SK-N-SH (cell line): Measurements from ENCODE around the gene NBDY. TPM values are rescaled to one million over a fixed set of nuclear protein-coding genes. Genes with fewer than 3 reads are reported as not detected.
A peak's percentile ranks its signal among the peaks of the same experiment; 100 is the strongest.
"Not testable (repeated sequence)": the region's sequence is repeated elsewhere in the genome, so short reads cannot be mapped to it uniquely, and the experiment has no call there.

Experiments used
- CTCF ChIA-PET: fragments of 300-600, 350-600 bp; formaldehyde crosslinking; extraction: SDS; loops from one replicate; lab custom pipeline; 2021; lab: Yijun Ruan, JAX
- POLR2A ChIA-PET: fragments of 350-600 bp; sonication (Branson Sonifier 250); formaldehyde crosslinking; extraction: SDS; loops from one replicate; lab custom pipeline; 2020; ENCODE audit warnings: antibody characterized with exemption, inconsistent platforms; lab: Yijun Ruan, JAX
- DNase-seq: peaks from one replicate; pipeline ENCODE4 v3.0.0; 2012
- H2AFZ ChIP-seq: fragments of 200-600 bp; sonication (generic); 2 replicates; pipeline ENCODE4 v1.8.1; 2016; ENCODE audit warnings: antibody characterized with exemption, mild to moderate bottlenecking, low read depth
- H3F3A ChIP-seq: fragments of 200-600 bp; sonication (generic); replicated peaks from 2 replicates; pipeline ENCODE3; 2016; ENCODE audit warnings: antibody characterized with exemption, mild to moderate bottlenecking; ENCODE audit not compliant: insufficient read depth
- H3K27ac ChIP-seq, 2 experiments: fragments of 200-500 bp in 1 of 2; fragments of 200-600 bp in 1 of 2; sonication (Bioruptor generic) in 1 of 2; sonication (generic), shearing (Covaris generic) in 1 of 2; 2 replicates each; pipeline versions ENCODE4 v1.5.1 to v1.6.1; 2014 to 2016; ENCODE audit warnings: low read depth in 2 of 2, inconsistent platforms in 1 of 2, low read length in 1 of 2, mild to moderate bottlenecking in 1 of 2, mixed read lengths in 1 of 2
- H3K27me3 ChIP-seq: fragments of 200-600 bp; sonication (generic), shearing (Covaris generic); 2 replicates; pipeline ENCODE4 v1.6.1; 2016; ENCODE audit warnings: mixed run types; ENCODE audit not compliant: insufficient read depth
- H3K36me3 ChIP-seq, 2 experiments: fragments of 200-500 bp in 1 of 2; fragments of 200-600 bp in 1 of 2; sonication (Bioruptor generic) in 1 of 2; sonication (generic) in 1 of 2; replicated peaks in 1 of 2; 2 replicates each; pipeline versions ENCODE3 to v1.5.1; 2014 to 2016; ENCODE audit warnings: low read length in 1 of 2, mild to moderate bottlenecking in 1 of 2; ENCODE audit not compliant: insufficient read depth in 2 of 2, control insufficient read depth in 1 of 2
- H3K4me1 ChIP-seq, 2 experiments: fragments of 200-500 bp in 1 of 2; fragments of 200-600 bp in 1 of 2; sonication (Bioruptor generic) in 1 of 2; sonication (generic), shearing (Covaris generic) in 1 of 2; 2 replicates each; pipeline versions ENCODE4 v1.5.1 to v1.6.1; 2014 to 2016; ENCODE audit warnings: low read depth in 1 of 2, low read length in 1 of 2, mixed run types in 1 of 2; ENCODE audit not compliant: insufficient read depth in 2 of 2, control insufficient read depth in 1 of 2
- H3K4me2 ChIP-seq: fragments of 200-600 bp; sonication (generic), shearing (Covaris generic); 2 replicates; pipeline ENCODE4 v1.6.1; 2017; ENCODE audit warnings: mixed run types
- H3K4me3 ChIP-seq, 2 experiments: fragments of 200-500 bp in 1 of 2; fragments of 200-600 bp in 1 of 2; sonication (Bioruptor generic) in 1 of 2; sonication (generic), shearing (Covaris generic) in 1 of 2; 2 replicates each; pipeline versions ENCODE4 v1.5.1 to v1.8.1; 2014 to 2016; ENCODE audit warnings: low read depth in 2 of 2, inconsistent platforms in 1 of 2, low read length in 1 of 2, mild to moderate bottlenecking in 1 of 2, mixed read lengths in 1 of 2, moderate library complexity in 1 of 2
- H3K79me2 ChIP-seq: fragments of 200-600 bp; sonication (generic); 2 replicates; pipeline ENCODE4 v1.8.1; 2017; ENCODE audit warnings: mild to moderate bottlenecking; ENCODE audit not compliant: insufficient read depth
- H3K9ac ChIP-seq: fragments of 200-600 bp; sonication (generic); 2 replicates; pipeline ENCODE4 v1.6.1; 2017; ENCODE audit warnings: mixed run types
- H3K9me2 ChIP-seq: fragments of 200-600 bp; sonication (generic); 2 replicates; pipeline ENCODE4 v1.6.1; 2017; ENCODE audit warnings: mixed run types
- H3K9me3 ChIP-seq: fragments of 200-600 bp; sonication (generic); 2 replicates; pipeline ENCODE4 v1.6.1; 2017; ENCODE audit warnings: mixed run types, mild to moderate bottlenecking, moderate library complexity
- H4K20me1 ChIP-seq: fragments of 200-600 bp; sonication (generic); 2 replicates; pipeline ENCODE4 v1.6.1; 2017; ENCODE audit warnings: mild to moderate bottlenecking, mixed run types; ENCODE audit not compliant: insufficient read depth
- EP300 ChIP-seq, 2 experiments: IDR thresholded peaks; 2 replicates each; pipeline versions ENCODE4 v1.4.0 to v1.6.1; 2012; ENCODE audit warnings: borderline replicate concordance in 1 of 2, low read depth in 1 of 2, low read length in 1 of 2
- MAX ChIP-seq: IDR thresholded peaks from 2 replicates; pipeline ENCODE4 v1.4.0; 2012; ENCODE audit warnings: low read depth
- MXI1 ChIP-seq: IDR thresholded peaks from 2 replicates; pipeline ENCODE4 v1.6.1; 2012; ENCODE audit warnings: mild to moderate bottlenecking, low read depth, low read length, improper control_type of control experiment
- NRF1 ChIP-seq: IDR thresholded peaks from 2 replicates; pipeline ENCODE4 v1.6.1; 2012; ENCODE audit warnings: low read depth, mild to moderate bottlenecking, low read length
- PBX3 ChIP-seq: IDR thresholded peaks from 2 replicates; pipeline ENCODE4; 2012
- RAD21 ChIP-seq: IDR thresholded peaks from 2 replicates; pipeline ENCODE4 v1.6.1; 2012; ENCODE audit warnings: mild to moderate bottlenecking, low read length
- TCF12 ChIP-seq: IDR thresholded peaks from 2 replicates; pipeline ENCODE4 v1.4.0; 2012
- WGBS: methylation state at CpG from one replicate; pipeline ENCODE4 v1.1.6; 2017; ENCODE audit warnings: low lambda C conversion rate; 5-methylcytosine and 5-hydroxymethylcytosine counted together
- polyA plus RNA-seq, 3 experiments: library from polyadenylated mRNA; depleted of rRNA; stranded (reverse); fragments of >200 nt; gene quantifications; 2 replicates each; pipeline ENCODE4 v1.2.3, GENCODE V29; 2012

NBDY gene
- polyA plus RNA-seq, 1 of the 3 experiments (the other 2 are of a cell fraction), result 68.2 TPM

- H2AFZ ChIP-seq, result no peak overlapping the region
- ChIA-PET CTCF (no interaction called here), POLR2A (no interaction called here)
Measured at GRCh38 chrX:56758456-56758855, 29.4 kb downstream of the NBDY start.

GRCh38 chrX:56759736-56760409 lies 30.8 kb downstream of the NBDY start:
- 69% methylated on average over 3 of the region's 7 CpGs for whole genome bisulfite sequencing
- Histone ChIP-seq H3K4me2 (no peak overlapping the region), H3F3A (peaks cover 3% of the 10 kb centered on the region), H3K4me1 (peaks cover 0 to 8% of the 10 kb centered on the region in 2 experiments; a peak in 1 of 4 replicates), H3K4me3 (no peak overlapping the region), H3K9me3 (no peaks in the 10 kb centered on the region), H3K36me3 (peaks cover 0 to 3% of the 10 kb centered on the region in 2 experiments), H4K20me1 (peaks cover 3% of the 10 kb centered on the region), H3K79me2 (no peaks in the 10 kb centered on the region; the same call in 1 of the 2 replicates), H3K9me2 (no peaks in the 10 kb centered on the region), H3K27me3 (no peaks in the 10 kb centered on the region), H3K9ac (no peak overlapping the region), H2AFZ (no peak overlapping the region), H3K27ac (no peak overlapping the region; a peak in 1 of 4 replicates)
- POLR2A ChIA-PET, result no interaction called here
- CTCF ChIA-PET, result no interaction called here
- DNase-seq, result no peak
- TF ChIP-seq MXI1 (no peak), RAD21 (peak; percentile 13; the same call in 1 of the 2 replicates)

More at GRCh38 chrX:56758456-56758855, 29.4 kb downstream of the NBDY start:
- H3K27me3 ChIP-seq, result no peaks in the 10 kb centered on the region
- no peak overlapping the region for H3K4me2 ChIP-seq
- H3K9me2 ChIP-seq, result no peaks in the 10 kb centered on the region
- WGBS, result 78% methylated on average over 1 of the region's 4 CpGs
- TF ChIP-seq RAD21 (no peak), TCF12 (no peak), NRF1 (no peak), EP300 (IDR thresholded peaks at IDR 0.05; ENCODE audit: borderline replicate concordance in 1 of 2, low read depth in 1 of 2, low read length in 1 of 2) (no peak), MAX (no peak), PBX3 (no peak)
- no peak overlapping the region for H3K4me3 ChIP-seq
- no peaks in the 10 kb centered on the region; the same call in 1 of the 2 replicates for H4K20me1 ChIP-seq
- H3K27ac ChIP-seq, result no peak overlapping the region
- no peaks in the 10 kb centered on the region for H3K9me3 ChIP-seq
- H3K36me3 ChIP-seq, result no peaks in the 10 kb centered on the region
- no peak for DNase-seq
- peaks cover 3% of the 10 kb centered on the region for H3F3A ChIP-seq
- no peaks in the 10 kb centered on the region; the same call in 1 of the 2 replicates for H3K79me2 ChIP-seq
- H3K4me1 ChIP-seq, result peaks cover 0 to 3% of the 10 kb centered on the region in 2 experiments; a peak in 1 of 4 replicates
- no peak overlapping the region for H3K9ac ChIP-seq

- H3K9ac ChIP-seq, H3K27me3 ChIP-seq, H3K4me3 ChIP-seq, H3K9me3 ChIP-seq, DNase-seq, H3K36me3 ChIP-seq, H3F3A ChIP-seq, H3K9me2 ChIP-seq, H3K27ac ChIP-seq, H3K4me2 ChIP-seq, H3K79me2 ChIP-seq, H4K20me1 ChIP-seq, H2AFZ ChIP-seq, CTCF ChIA-PET, POLR2A ChIA-PET: not testable (repeated sequence)
- WGBS, result 74% methylated on average over 15 of the region's 15 CpGs
- peaks cover 0 to 12% of the 10 kb centered on the region in 2 experiments; a peak in 1 of 4 replicates for H3K4me1 ChIP-seq
Measured at GRCh38 chrX:56760410-56761124, 31.5 kb downstream of the NBDY start.
